CD8-positive, alpha-beta memory T cell (primary cell): Measurements from ENCODE around the gene PDXP. TPM values are rescaled to one million over a fixed set of nuclear protein-coding genes. Genes with fewer than 3 reads are reported as not detected.
"Not testable (repeated sequence)": the region's sequence is repeated elsewhere in the genome, so short reads cannot be mapped to it uniquely, and the experiment has no call there.

ENCODE experiments used
- CTCF ChIA-PET: fragments of 350-600 bp; sonication (Branson Sonifier 250); formaldehyde crosslinking; loops from one replicate; lab custom pipeline; 2021; ENCODE audit warnings: antibody characterized with exemption; lab: Charles Lee
- POLR2A ChIA-PET: fragments of 350-600 bp; sonication (Branson Sonifier 250); formaldehyde crosslinking; loops from one replicate; lab custom pipeline; 2021; ENCODE audit warnings: antibody characterized with exemption; lab: Charles Lee
- DNase-seq, 5 donors: peaks; one replicate each; pipeline versions ENCODE4 v3.0.0 to v3.0.0-alpha.2; 2020 to 2022; ENCODE audit warnings: mixed read lengths in 1 of 5
- H3K27ac ChIP-seq: one replicate; pipeline ENCODE4 v1.7.0; 2013; ENCODE audit warnings: low read depth, mild to moderate bottlenecking, low read length, moderate library complexity
- H3K27me3 ChIP-seq: 2 replicates; pipeline ENCODE4 v1.7.0; 2013; ENCODE audit warnings: low read length, mild to moderate bottlenecking; ENCODE audit not compliant: insufficient read depth, poor library complexity, severe bottlenecking
- H3K36me3 ChIP-seq: 2 replicates; pipeline ENCODE4 v1.7.0; 2013; ENCODE audit warnings: mild to moderate bottlenecking, low read length, moderate library complexity; ENCODE audit not compliant: insufficient read depth
- H3K4me1 ChIP-seq: 2 replicates; pipeline ENCODE4 v1.7.0; 2013; ENCODE audit warnings: mild to moderate bottlenecking, low read length, moderate library complexity; ENCODE audit not compliant: insufficient read depth
- H3K4me3 ChIP-seq: 2 replicates; pipeline ENCODE4 v1.7.0; 2013; ENCODE audit warnings: mild to moderate bottlenecking, low read length
- H3K9me3 ChIP-seq: 2 replicates; pipeline ENCODE4 v1.7.0; 2013; ENCODE audit warnings: mild to moderate bottlenecking, low read length
- H3K27ac Mint-ChIP-seq, 8 donors: one replicate each; pipeline ENCODE4 v1.8.0; 2020 to 2021; ENCODE audit warnings: mixed read lengths in 8 of 8, mild to moderate bottlenecking in 6 of 8, inconsistent platforms in 3 of 8, moderate library complexity in 3 of 8
- H3K27me3 Mint-ChIP-seq, 2 donors: one replicate each; pipeline ENCODE4 v1.8.0; 2020 to 2021; ENCODE audit warnings: mixed read lengths in 2 of 2, mild to moderate bottlenecking in 1 of 2, moderate library complexity in 1 of 2
- H3K36me3 Mint-ChIP-seq, 3 donors: one replicate each; pipeline ENCODE4 v1.8.0; 2020 to 2021; ENCODE audit warnings: mixed read lengths in 3 of 3, inconsistent platforms in 1 of 3, mild to moderate bottlenecking in 1 of 3
- H3K4me1 Mint-ChIP-seq, 3 donors: one replicate each; pipeline ENCODE4 v1.8.0; 2020 to 2021; ENCODE audit warnings: mixed read lengths in 3 of 3, inconsistent platforms in 1 of 3, mild to moderate bottlenecking in 1 of 3
- H3K4me3 Mint-ChIP-seq, 7 donors: one replicate each; pipeline ENCODE4 v1.8.0; 2020 to 2021; ENCODE audit warnings: mixed read lengths in 7 of 7, mild to moderate bottlenecking in 6 of 7, moderate library complexity in 4 of 7, inconsistent platforms in 2 of 7
- H3K9me3 Mint-ChIP-seq, 5 donors: one replicate each; pipeline ENCODE4 v1.8.0; 2020 to 2022; ENCODE audit warnings: mixed read lengths in 5 of 5, mild to moderate bottlenecking in 3 of 5, moderate library complexity in 2 of 5, inconsistent platforms in 1 of 5
- polyA plus RNA-seq: library from polyadenylated mRNA; unstranded; fragments of 300-500 nt; fragmentation: Illumina TruSeq; gene quantifications from one replicate; pipeline ENCODE4 v1.2.3, GENCODE V29; 2021
- total RNA-seq, 2 experiments: library from RNA; stranded (reverse); gene quantifications; one replicate each; pipeline ENCODE4 v1.2.3, GENCODE V29; 2021

PDXP gene
- total and polyA plus RNA-seq, 3 experiments from 2014 or later = 7.1 to 37.8 (median 36.0) TPM

GRCh38 chr22:37650463-37651136, 7.9 kb upstream of the PDXP start:
- Histone ChIP-seq H3K36me3 (peaks cover 72% of the 10 kb centered on the region), H3K4me1 (no peaks in the 10 kb centered on the region), H3K27me3 (no peaks in the 10 kb centered on the region), H3K4me3 (no peak overlapping the region), H3K9me3 (no peaks in the 10 kb centered on the region), H3K27ac (no peak overlapping the region)
- DNase-seq = no peak
- ChIA-PET POLR2A (interaction anchor here (0.7 kb wide), 1 partner anchor 10 kb away, joined by 5 read pairs; no protein-coding TSS in a partner anchor), CTCF (interaction anchor here (20.3 kb wide), 1 partner anchor 12 kb away, joined by 285 read pairs; the partner anchor contains the start of gene SH3BP1)
- H3K36me3 Mint-ChIP-seq = peaks cover 0 to 77% (median 2%) of the 10 kb centered on the region in 3 donors
- H3K27me3 Mint-ChIP-seq = no peaks in the 10 kb centered on the region
- H3K27ac Mint-ChIP-seq = peak overlapping the region in 1 of 8 donors; percentile 33
- peaks cover 0 to 9% (median 6%) of the 10 kb centered on the region in 3 donors for H3K4me1 Mint-ChIP-seq
- no peaks in the 10 kb centered on the region for H3K9me3 Mint-ChIP-seq
- no peak overlapping the region for H3K4me3 Mint-ChIP-seq

GRCh38 chr22:37654563-37655251, 3.8 kb upstream of the PDXP start:
- Mint-ChIP-seq H3K4me1 (peaks cover 15 to 20% (median 16%) of the 10 kb centered on the region in 3 donors), H3K27me3 (no peaks in the 10 kb centered on the region), H3K9me3 (no peaks in the 10 kb centered on the region), H3K27ac (peak overlapping the region in 3 of 8 donors; percentile 29 to 72 (median 45)), H3K4me3 (no peak overlapping the region), H3K36me3 (peaks cover 0 to 53% (median 1%) of the 10 kb centered on the region in 3 donors)
- Histone ChIP-seq H3K36me3 (peaks cover 41% of the 10 kb centered on the region), H3K27ac (no peak overlapping the region), H3K4me1 (peaks cover 14% of the 10 kb centered on the region), H3K4me3 (no peak overlapping the region), H3K9me3 (no peaks in the 10 kb centered on the region), H3K27me3 (no peaks in the 10 kb centered on the region)
- CTCF ChIA-PET = interaction anchor here (1.0 to 20.3 kb wide), 2 partner anchors 16 to 27 kb away, joined by 3 to 285 read pairs; partner anchors contain the start of gene SH3BP1
- DNase-seq = no peak
- POLR2A ChIA-PET = no interaction called here

- POLR2A ChIA-PET = no interaction called here
These were observed 3.3 kb upstream of the PDXP start for GRCh38 chr22:37655252-37655563.

GRCh38 chr22:37656583-37656982, 1.9 kb upstream of the PDXP start:
- not testable (repeated sequence) for H3K9me3 ChIP-seq, H3K9me3 Mint-ChIP-seq, DNase-seq, H3K4me3 ChIP-seq, H3K27ac ChIP-seq, H3K27me3 Mint-ChIP-seq, H3K27me3 ChIP-seq
- Mint-ChIP-seq H3K4me3 (peak overlapping the region in 1 of 7 donors; percentile 56), H3K4me1 (peaks cover 30 to 36% (median 35%) of the 10 kb centered on the region in 3 donors), H3K36me3 (peaks cover 0 to 38% (median 0%) of the 10 kb centered on the region in 3 donors), H3K27ac (peak overlapping the region in 4 of 8 donors; percentile 20 to 43 (median 32))
- POLR2A ChIA-PET = interaction anchor here (0.6 to 4.3 kb wide), 5 partner anchors 13 to 621 kb away, joined by 3 to 50 read pairs (median 4); no protein-coding TSS in a partner anchor
- CTCF ChIA-PET = interaction anchor here (0.9 to 20.3 kb wide), 4 partner anchors 18 to 117 kb away, joined by 6 to 285 read pairs (median 40); partner anchors contain the start of genes GGA1 and SH3BP1
- Histone ChIP-seq H3K4me1 (peaks cover 31% of the 10 kb centered on the region), H3K36me3 (peaks cover 22% of the 10 kb centered on the region)

More at GRCh38 chr22:37655252-37655563, 3.3 kb upstream of the PDXP start:
- Histone ChIP-seq H3K4me1 (peaks cover 19% of the 10 kb centered on the region), H3K36me3 (peaks cover 36% of the 10 kb centered on the region), H3K27ac (no peak overlapping the region), H3K4me3 (no peak overlapping the region), H3K27me3 (no peaks in the 10 kb centered on the region), H3K9me3 (no peaks in the 10 kb centered on the region)
- no peak overlapping the region for H3K27ac Mint-ChIP-seq
- CTCF ChIA-PET = interaction anchor here (20.3 kb wide), 1 partner anchor 17 kb away, joined by 285 read pairs; the partner anchor contains the start of gene SH3BP1
- H3K36me3 Mint-ChIP-seq = peaks cover 0 to 48% (median 0%) of the 10 kb centered on the region in 3 donors
- H3K4me1 Mint-ChIP-seq = peaks cover 20 to 22% (median 21%) of the 10 kb centered on the region in 3 donors
- no peak for DNase-seq
- no peaks in the 10 kb centered on the region for H3K27me3 Mint-ChIP-seq
- H3K4me3 Mint-ChIP-seq = no peak overlapping the region
- H3K9me3 Mint-ChIP-seq = no peaks in the 10 kb centered on the region

GRCh38 chr22:37657590-37658132, 862 bp upstream of the PDXP start:
- H3K9me3 Mint-ChIP-seq = no peaks in the 10 kb centered on the region

GRCh38 chr22:37659066-37659896, 758 bp downstream of the PDXP start:
- H3K4me1 ChIP-seq = peaks cover 31% of the 10 kb centered on the region
- POLR2A ChIA-PET = interaction anchor here (1.3 to 4.3 kb wide), 9 partner anchors 13 to 52 kb away, joined by 3 to 59 read pairs (median 12); partner anchors contain the start of genes LGALS1 and NOL12
- Mint-ChIP-seq H3K4me3 (peak overlapping the region; percentile 78 to 89 (median 80)), H3K36me3 (peaks cover 0 to 16% (median 0%) of the 10 kb centered on the region in 3 donors), H3K27ac (peak overlapping the region; percentile 47 to 81 (median 67)), H3K4me1 (peaks cover 34 to 44% (median 36%) of the 10 kb centered on the region in 3 donors), H3K27me3 (no peaks in the 10 kb centered on the region), H3K9me3 (no peaks in the 10 kb centered on the region)
- no peaks in the 10 kb centered on the region for H3K36me3 ChIP-seq
- no peaks in the 10 kb centered on the region for H3K9me3 ChIP-seq
- peak overlapping the region; percentile 25 for H3K27ac ChIP-seq
- H3K4me3 ChIP-seq = peak overlapping the region; percentile 46
- no peak for DNase-seq
- H3K27me3 ChIP-seq = no peaks in the 10 kb centered on the region
- CTCF ChIA-PET = interaction anchor here (0.7 to 20.3 kb wide), 9 partner anchors 11 to 204 kb away, joined by 3 to 285 read pairs (median 7); partner anchors contain the start of genes GGA1, LGALS1 and SH3BP1

More at GRCh38 chr22:37657590-37658132, 862 bp upstream of the PDXP start:
- H3K27me3 Mint-ChIP-seq = no peaks in the 10 kb centered on the region
- Histone ChIP-seq H3K27me3 (no peaks in the 10 kb centered on the region), H3K9me3 (no peaks in the 10 kb centered on the region), H3K4me1 (peaks cover 31% of the 10 kb centered on the region), H3K36me3 (peaks cover 14% of the 10 kb centered on the region), H3K27ac (peak overlapping the region; percentile 52), H3K4me3 (peak overlapping the region; percentile 69)
- peaks cover 0 to 30% (median 0%) of the 10 kb centered on the region in 3 donors for H3K36me3 Mint-ChIP-seq
- peak overlapping the region; percentile 66 to 97 (median 94) for H3K27ac Mint-ChIP-seq
- ChIA-PET CTCF (interaction anchor here (0.9 to 20.3 kb wide), 13 partner anchors 10 to 206 kb away, joined by 3 to 285 read pairs (median 7); partner anchors contain the start of genes GGA1, LGALS1 and SH3BP1), POLR2A (interaction anchor here (0.7 to 4.3 kb wide), 17 partner anchors 9 to 619 kb away, joined by 3 to 59 read pairs (median 8); partner anchors contain the start of genes GGA1, LGALS1 and NOL12)
- H3K4me1 Mint-ChIP-seq = peaks cover 34 to 44% (median 36%) of the 10 kb centered on the region in 3 donors
- no peak for DNase-seq
- H3K4me3 Mint-ChIP-seq = peak overlapping the region; percentile 84 to 91 (median 87)
